ENCODE measurements around the gene FAM83B. TPM values are rescaled to one million over a fixed set of nuclear protein-coding genes. Genes with fewer than 3 reads are reported as not detected.

FAM83B gene
- polyA plus RNA-seq, 2 of the 4 experiments (the other 2 are of a cell fraction): 0.03 to 0.09 TPM

GRCh38 chr6:54980511-54981275, 134.1 kb downstream of the FAM83B start:
- DNase-seq (ENCODE audit: low read depth in 1 of 2, low spot score in 1 of 2) (no peak), ATAC-seq (no peak), FAIRE-seq (no peak)
- WGBS (ENCODE audit: missing lambda C conversion rate): 62% methylated on average over 14 of the region's 14 CpGs
- POLR2A ChIA-PET: no interaction called here
- H3K9me3 ChIP-seq: no peaks in the 10 kb centered on the region
- H3K4me1 ChIP-seq: no peaks in the 10 kb centered on the region
- H3K27ac ChIP-seq: no peak overlapping the region
- no peak overlapping the region for H3K4me2 ChIP-seq
- TF ChIP-seq MAFK (IDR thresholded peaks at IDR 0.05; ENCODE audit: partially characterized antibody): no peak
- no peak for TF ChIP-seq CBX2 (IDR thresholded peaks at IDR 0.05; ENCODE audit: borderline replicate concordance, low read depth)
- TF ChIP-seq KDM5A (IDR thresholded peaks at IDR 0.05): no peak
- TF ChIP-seq SMC3 (IDR thresholded peaks at IDR 0.05): no peak
- TF ChIP-seq ATOH8 (CRISPR knock-in tag; IDR thresholded peaks at IDR 0.05; ENCODE audit: low read depth): no peak
- TF ChIP-seq HEYL (CRISPR knock-in tag; IDR thresholded peaks at IDR 0.05): no peak
- TF ChIP-seq EHMT2 (IDR thresholded peaks at IDR 0.05; ENCODE audit: low read depth): no peak
- no peak for TF ChIP-seq FOXS1 (CRISPR knock-in tag; IDR thresholded peaks at IDR 0.05)
- no peak for TF ChIP-seq FOSL2 (IDR thresholded peaks at IDR 0.05)
- TF ChIP-seq FOSL2 (CRISPR knock-in tag; IDR thresholded peaks at IDR 0.05): no peak
- no peak for TF ChIP-seq RARB (CRISPR knock-in tag; IDR thresholded peaks at IDR 0.05)
- no peak for TF ChIP-seq ZSCAN20 (CRISPR knock-in tag; IDR thresholded peaks at IDR 0.05)
- no peak for TF ChIP-seq FOSB (CRISPR knock-in tag; IDR thresholded peaks at IDR 0.05)
- no peak for TF ChIP-seq MAZ (IDR thresholded peaks at IDR 0.05; ENCODE audit: borderline replicate concordance, low read depth, low read length)
- TF ChIP-seq POLR2AphosphoS2 (conservative IDR thresholded peaks at IDR 0.05; ENCODE audit: low read length): no peak
- no peak for TF ChIP-seq CEBPB (IDR thresholded peaks at IDR 0.05)
- no peak for TF ChIP-seq EHF (CRISPR knock-in tag; IDR thresholded peaks at IDR 0.05)
- TF ChIP-seq MYC (IDR thresholded peaks at IDR 0.05; ENCODE audit: borderline replicate concordance, low read length): no peak
- CTCF ChIA-PET: no interaction called here
- H3K4me3 ChIP-seq: no peak overlapping the region

- no peak for FAIRE-seq
- WGBS (ENCODE audit: missing lambda C conversion rate): 83% methylated on average over 2 of the region's 2 CpGs
- Histone ChIP-seq H3K27ac (no peak overlapping the region), H3K4me1 (no peaks in the 10 kb centered on the region), H3K9me3 (no peaks in the 10 kb centered on the region), H3K4me3 (no peak overlapping the region), H3K4me2 (no peak overlapping the region)
- CTCF ChIA-PET: interaction anchor here (0.6 kb wide), 1 partner anchor 733 kb away, joined by 3 read pairs; no protein-coding TSS in a partner anchor
- no peak for ATAC-seq
- no peak for TF ChIP-seq CBX8 (IDR thresholded peaks at IDR 0.05)
- TF ChIP-seq GATA3 (IDR thresholded peaks at IDR 0.05; ENCODE audit: borderline replicate concordance): no peak
- no peak for TF ChIP-seq E2F6 (IDR thresholded peaks at IDR 0.05; ENCODE audit: borderline replicate concordance, low read depth)
- no peak for TF ChIP-seq MAFK (IDR thresholded peaks at IDR 0.05; ENCODE audit: partially characterized antibody)
- no peak for TF ChIP-seq RCOR1 (IDR thresholded peaks at IDR 0.05; ENCODE audit: low read depth, low read length)
- no peak for TF ChIP-seq POLR2AphosphoS2 (conservative IDR thresholded peaks at IDR 0.05; ENCODE audit: low read length)
- no peak for TF ChIP-seq FOSL2 (IDR thresholded peaks at IDR 0.05)
- TF ChIP-seq FOSL2 (CRISPR knock-in tag; IDR thresholded peaks at IDR 0.05): no peak
- TF ChIP-seq ZNF302 (CRISPR knock-in tag; IDR thresholded peaks at IDR 0.05): no peak
- TF ChIP-seq EHMT2 (IDR thresholded peaks at IDR 0.05; ENCODE audit: low read depth): no peak
- TF ChIP-seq HOXB5 (CRISPR knock-in tag; IDR thresholded peaks at IDR 0.05): no peak
- TF ChIP-seq JUNB (IDR thresholded peaks at IDR 0.05): no peak
- no peak for TF ChIP-seq HOXA7 (CRISPR knock-in tag; IDR thresholded peaks at IDR 0.05)
- TF ChIP-seq PBX3 (IDR thresholded peaks at IDR 0.05): no peak
- no peak for TF ChIP-seq POLR2A (IDR thresholded peaks at IDR 0.05; ENCODE audit: low read length)
- TF ChIP-seq HMGXB4 (CRISPR knock-in tag; IDR thresholded peaks at IDR 0.05; ENCODE audit: borderline replicate concordance): no peak
- TF ChIP-seq NPAS2 (CRISPR knock-in tag; IDR thresholded peaks at IDR 0.05; ENCODE audit: borderline replicate concordance): no peak
- TF ChIP-seq PHF8 (IDR thresholded peaks at IDR 0.05; ENCODE audit: borderline replicate concordance, low read depth): no peak
- TF ChIP-seq TFCP2L1 (CRISPR knock-in tag; IDR thresholded peaks at IDR 0.05): no peak
- POLR2A ChIA-PET: no interaction called here
- DNase-seq (ENCODE audit: low read depth in 1 of 2, low spot score in 1 of 2): no peak
Measured at GRCh38 chr6:54981276-54981609, 134.7 kb downstream of the FAM83B start.

Measured in A549 (cell line).